Measurements from ENCODE around the gene IGSF21.

Gene IGSF21

DNA sequence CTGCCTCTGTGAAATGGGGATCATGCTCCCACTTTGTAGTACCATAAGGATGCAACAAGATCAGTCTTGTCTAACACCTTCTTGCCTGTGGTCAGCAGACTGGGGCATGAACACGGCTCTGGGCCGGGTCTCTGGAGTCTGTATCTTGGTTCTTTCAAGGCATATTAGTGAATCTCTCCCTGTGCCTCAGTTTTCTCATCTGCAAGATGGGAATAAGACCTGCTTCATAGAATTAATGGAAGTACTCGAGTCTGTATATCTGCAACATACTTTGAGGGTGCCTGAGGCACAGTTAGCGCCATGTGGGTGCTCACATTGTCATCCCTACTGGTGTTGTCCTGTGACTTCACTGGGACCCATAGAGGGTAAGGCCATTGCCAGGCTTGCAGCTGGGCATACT lies 84.6 kb downstream of the IGSF21 start:
- no peaks in the 10 kb centered on the region for H3K36me3 ChIP-seq (ENCODE audit: insufficient read depth, low read length)
- H3K4me3 ChIP-seq (ENCODE audit: low read length): no peak overlapping the region
- no peaks in the 10 kb centered on the region for H3K9me3 ChIP-seq (replicated peaks; ENCODE audit: low read length)
- no peaks in the 10 kb centered on the region for H3K4me1 ChIP-seq (ENCODE audit: control insufficient read depth, insufficient read depth, low read length)
- H3K27me3 ChIP-seq (ENCODE audit: control insufficient read depth, insufficient read depth, low read length): no peaks in the 10 kb centered on the region
- no peak overlapping the region for H3K9ac ChIP-seq (ENCODE audit: low read depth, low read length)
- H3K4me2 ChIP-seq (ENCODE audit: low read length): no peak overlapping the region

DNA sequence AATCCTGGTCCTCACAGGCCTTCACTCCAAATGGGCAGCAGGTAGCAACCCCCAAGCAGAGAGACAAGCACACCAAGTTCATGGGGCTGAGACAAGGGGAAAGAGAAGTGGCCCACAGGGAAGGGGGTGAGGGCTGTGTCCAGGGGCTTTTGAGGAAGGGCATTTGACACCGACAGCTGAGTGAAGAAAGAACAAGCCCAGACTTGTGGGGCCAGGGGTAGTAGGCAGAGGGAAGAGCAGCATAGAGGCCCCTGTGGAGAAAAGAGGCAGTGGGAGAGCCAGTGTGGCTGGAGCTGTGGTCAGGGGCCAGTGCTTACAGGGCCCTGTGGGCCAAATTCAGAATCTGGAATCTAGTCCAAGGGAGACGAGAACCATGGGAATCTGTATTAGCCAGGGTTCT lies 85.4 kb downstream of the IGSF21 start:
- Histone ChIP-seq H3K9ac (ENCODE audit: low read depth, low read length) (no peak overlapping the region), H3K36me3 (ENCODE audit: insufficient read depth, low read length) (no peaks in the 10 kb centered on the region), H3K4me3 (ENCODE audit: low read length) (no peak overlapping the region), H3K9me3 (replicated peaks; ENCODE audit: low read length) (no peaks in the 10 kb centered on the region), H3K4me2 (ENCODE audit: low read length) (no peak overlapping the region), H3K4me1 (ENCODE audit: control insufficient read depth, insufficient read depth, low read length) (no peaks in the 10 kb centered on the region), H3K27me3 (ENCODE audit: control insufficient read depth, insufficient read depth, low read length) (no peaks in the 10 kb centered on the region)

DNA sequence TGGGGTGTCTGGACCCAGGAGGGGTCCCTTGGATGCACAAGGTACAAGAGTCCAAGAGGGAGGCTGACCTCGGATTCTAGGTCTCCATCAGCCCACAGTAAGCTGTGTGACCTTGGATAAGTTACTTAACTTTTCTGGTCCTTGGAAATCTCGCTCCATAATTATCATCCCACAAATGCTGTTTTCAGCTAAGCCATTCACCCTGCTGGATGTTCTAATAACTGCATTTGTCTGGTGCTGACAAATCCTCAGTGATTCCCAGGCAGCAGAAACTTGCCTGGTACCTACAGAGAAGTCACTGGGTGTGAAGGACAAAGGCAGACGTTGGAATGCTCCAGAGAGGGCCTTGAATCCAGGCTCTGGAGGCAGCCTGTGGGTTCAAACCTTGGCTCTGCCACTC lies 89.7 kb downstream of the IGSF21 start:
- Histone ChIP-seq H3K27me3 (ENCODE audit: control insufficient read depth, insufficient read depth, low read length) (no peaks in the 10 kb centered on the region), H3K4me2 (ENCODE audit: low read length) (no peak overlapping the region), H3K9ac (ENCODE audit: low read depth, low read length) (no peak overlapping the region), H3K36me3 (ENCODE audit: insufficient read depth, low read length) (no peaks in the 10 kb centered on the region), H3K4me3 (ENCODE audit: low read length) (no peak overlapping the region), H3K9me3 (replicated peaks; ENCODE audit: low read length) (no peaks in the 10 kb centered on the region), H3K4me1 (ENCODE audit: control insufficient read depth, insufficient read depth, low read length) (no peaks in the 10 kb centered on the region)

DNA sequence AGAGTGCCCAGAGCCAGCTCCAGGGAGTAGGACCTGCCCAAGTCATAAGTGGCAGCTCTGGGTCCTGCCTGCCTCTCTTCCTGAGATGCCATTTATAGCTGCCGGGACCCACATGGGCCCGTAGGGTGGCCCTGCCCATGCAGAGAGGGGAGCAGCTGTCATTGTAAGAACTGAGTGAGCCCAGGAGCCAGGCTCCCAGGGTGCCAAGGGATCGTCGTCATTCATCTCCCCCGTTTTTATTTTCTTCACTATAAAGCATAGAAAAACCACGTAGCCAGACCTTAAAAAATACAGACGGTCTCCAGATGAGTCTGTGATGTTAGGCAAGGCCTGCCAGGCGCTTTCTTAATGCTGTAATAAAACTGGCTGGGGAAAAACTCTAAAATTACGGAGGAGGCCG lies 90.7 kb downstream of the IGSF21 start:
- Histone ChIP-seq H3K4me3 (ENCODE audit: low read length) (no peak overlapping the region), H3K9me3 (replicated peaks; ENCODE audit: low read length) (peaks cover 3% of the 10 kb centered on the region), H3K27me3 (ENCODE audit: control insufficient read depth, insufficient read depth, low read length) (no peaks in the 10 kb centered on the region), H3K4me1 (ENCODE audit: control insufficient read depth, insufficient read depth, low read length) (no peaks in the 10 kb centered on the region), H3K9ac (ENCODE audit: low read depth, low read length) (no peak overlapping the region), H3K36me3 (ENCODE audit: insufficient read depth, low read length) (no peaks in the 10 kb centered on the region), H3K4me2 (ENCODE audit: low read length) (no peak overlapping the region)

DNA sequence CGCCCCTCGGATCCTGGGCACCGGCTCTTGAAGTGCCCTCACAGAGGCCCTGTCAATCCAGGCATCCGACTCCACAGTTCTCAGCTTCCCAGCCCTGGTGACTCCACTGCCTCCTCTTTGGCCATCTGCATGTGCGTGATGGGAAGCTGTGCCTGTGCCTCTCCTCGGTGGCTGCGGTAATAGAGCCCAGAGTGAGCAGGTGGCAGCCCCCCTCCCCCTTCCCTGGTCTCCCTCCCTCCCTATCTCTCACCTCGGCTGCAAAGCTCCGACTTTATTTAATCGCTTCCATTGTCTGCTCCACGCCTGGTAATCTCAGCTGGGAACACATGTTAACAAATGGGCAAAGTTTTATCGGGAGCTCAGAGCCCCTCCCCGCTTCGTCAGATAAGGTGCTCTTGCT lies 91.9 kb downstream of the IGSF21 start:
- Histone ChIP-seq H3K4me2 (ENCODE audit: low read length) (no peak overlapping the region), H3K4me3 (ENCODE audit: low read length) (no peak overlapping the region), H3K9me3 (replicated peaks; ENCODE audit: low read length) (peaks cover 6% of the 10 kb centered on the region), H3K9ac (ENCODE audit: low read depth, low read length) (no peak overlapping the region), H3K4me1 (ENCODE audit: control insufficient read depth, insufficient read depth, low read length) (no peaks in the 10 kb centered on the region), H3K27me3 (ENCODE audit: control insufficient read depth, insufficient read depth, low read length) (no peaks in the 10 kb centered on the region), H3K36me3 (ENCODE audit: insufficient read depth, low read length) (no peaks in the 10 kb centered on the region)

DNA sequence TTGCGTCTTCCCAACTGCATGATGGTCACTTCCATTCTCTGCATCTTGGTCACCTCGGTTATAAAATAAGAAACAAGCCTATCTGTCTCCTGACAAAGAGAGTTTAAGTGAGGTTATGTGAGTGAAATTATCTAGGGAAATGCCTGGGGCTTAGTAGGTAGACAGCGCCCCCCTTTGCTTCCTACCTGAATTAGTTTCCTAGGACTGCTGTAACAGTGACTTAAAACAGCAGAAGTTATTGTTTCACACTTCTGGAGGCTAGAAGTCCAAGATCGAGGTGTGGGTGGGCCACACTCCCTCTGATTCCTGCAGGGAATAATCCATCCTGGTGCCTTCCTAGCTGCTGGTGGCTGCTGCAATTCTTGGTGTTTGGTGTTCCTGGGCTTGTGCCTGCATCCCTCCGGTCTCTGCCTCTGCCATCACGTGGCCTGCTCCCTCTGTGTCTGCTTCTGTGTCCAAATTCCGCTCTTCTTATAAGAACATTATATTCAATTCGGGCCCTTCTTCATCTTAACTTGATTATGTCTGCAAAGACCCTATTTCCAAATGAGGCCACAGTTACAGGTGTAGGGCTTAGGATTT lies 92.6 kb downstream of the IGSF21 start:
- Histone ChIP-seq H3K4me3 (ENCODE audit: low read length) (no peak overlapping the region), H3K4me1 (ENCODE audit: control insufficient read depth, insufficient read depth, low read length) (no peaks in the 10 kb centered on the region), H3K4me2 (ENCODE audit: low read length) (no peak overlapping the region), H3K27me3 (ENCODE audit: control insufficient read depth, insufficient read depth, low read length) (no peaks in the 10 kb centered on the region), H3K9me3 (replicated peaks; ENCODE audit: low read length) (peaks cover 6% of the 10 kb centered on the region), H3K9ac (ENCODE audit: low read depth, low read length) (no peak overlapping the region), H3K36me3 (ENCODE audit: insufficient read depth, low read length) (no peaks in the 10 kb centered on the region)

DNA sequence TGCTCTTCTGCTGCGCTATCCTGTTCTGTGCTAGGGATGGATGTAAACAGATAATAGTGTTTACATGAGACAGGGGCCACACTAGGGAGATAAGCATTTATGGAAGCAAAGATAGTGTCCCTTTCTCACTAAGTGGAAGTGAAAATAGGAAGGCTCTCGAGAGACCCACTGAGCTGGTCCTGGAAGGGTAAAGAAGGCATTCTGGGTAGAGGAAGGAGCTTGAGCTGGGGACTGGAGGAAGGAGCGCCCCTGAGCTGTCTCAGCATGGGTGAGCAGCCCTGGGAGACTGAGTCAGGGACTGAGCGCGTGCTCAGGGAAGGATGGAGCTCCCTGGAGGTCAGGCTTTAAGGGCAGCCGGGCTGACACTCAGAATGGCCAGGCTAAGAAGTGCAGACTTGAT lies 93.3 kb downstream of the IGSF21 start:
- Histone ChIP-seq H3K4me2 (ENCODE audit: low read length) (no peak overlapping the region), H3K27me3 (ENCODE audit: control insufficient read depth, insufficient read depth, low read length) (no peaks in the 10 kb centered on the region), H3K36me3 (ENCODE audit: insufficient read depth, low read length) (no peaks in the 10 kb centered on the region), H3K4me1 (ENCODE audit: control insufficient read depth, insufficient read depth, low read length) (no peaks in the 10 kb centered on the region), H3K9ac (ENCODE audit: low read depth, low read length) (no peak overlapping the region), H3K9me3 (replicated peaks; ENCODE audit: low read length) (peaks cover 6% of the 10 kb centered on the region), H3K4me3 (ENCODE audit: low read length) (no peak overlapping the region)

DNA sequence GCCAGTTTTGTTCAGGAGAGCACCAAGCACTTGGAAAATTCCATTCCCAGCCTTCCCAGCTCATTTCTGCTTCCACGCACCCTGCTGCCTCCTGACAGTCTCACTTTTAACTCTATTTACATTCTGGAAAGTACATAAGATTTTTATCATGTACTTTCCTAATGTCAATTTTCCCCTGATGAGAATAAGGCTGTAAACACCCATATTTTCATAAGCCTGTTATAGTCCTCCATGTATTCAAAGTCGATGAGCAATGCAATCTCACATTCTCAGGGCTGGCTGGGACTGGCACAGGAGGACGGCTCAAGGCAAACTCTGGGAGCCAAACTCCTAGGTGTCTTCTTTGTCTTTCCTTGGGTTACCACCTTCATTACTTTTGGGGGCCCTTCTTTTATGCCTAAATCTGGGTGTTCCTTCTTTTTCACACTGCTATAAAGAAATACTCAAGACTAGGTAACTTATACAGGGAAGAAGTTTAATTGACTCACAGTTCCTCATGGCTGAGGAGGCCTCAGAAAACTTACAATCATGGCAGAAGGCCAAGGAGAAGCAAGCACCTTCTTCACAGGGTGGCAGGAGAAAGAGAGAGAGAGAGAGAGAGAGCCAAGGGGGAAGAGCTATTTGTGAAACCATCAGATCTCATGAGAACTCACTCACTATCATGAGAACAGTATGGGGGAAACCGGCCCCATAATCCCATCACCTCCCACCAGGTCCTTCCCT lies 94.6 kb downstream of the IGSF21 start:
- H3K27me3 ChIP-seq (ENCODE audit: control insufficient read depth, insufficient read depth, low read length): no peaks in the 10 kb centered on the region
- no peaks in the 10 kb centered on the region for H3K36me3 ChIP-seq (ENCODE audit: insufficient read depth, low read length)
- no peaks in the 10 kb centered on the region for H3K4me1 ChIP-seq (ENCODE audit: control insufficient read depth, insufficient read depth, low read length)
- no peak overlapping the region for H3K4me2 ChIP-seq (ENCODE audit: low read length)
- H3K9me3 ChIP-seq (replicated peaks; ENCODE audit: low read length): peaks cover 11% of the 10 kb centered on the region
- no peak overlapping the region for H3K9ac ChIP-seq (ENCODE audit: low read depth, low read length)
- H3K4me3 ChIP-seq (ENCODE audit: low read length): no peak overlapping the region

DNA sequence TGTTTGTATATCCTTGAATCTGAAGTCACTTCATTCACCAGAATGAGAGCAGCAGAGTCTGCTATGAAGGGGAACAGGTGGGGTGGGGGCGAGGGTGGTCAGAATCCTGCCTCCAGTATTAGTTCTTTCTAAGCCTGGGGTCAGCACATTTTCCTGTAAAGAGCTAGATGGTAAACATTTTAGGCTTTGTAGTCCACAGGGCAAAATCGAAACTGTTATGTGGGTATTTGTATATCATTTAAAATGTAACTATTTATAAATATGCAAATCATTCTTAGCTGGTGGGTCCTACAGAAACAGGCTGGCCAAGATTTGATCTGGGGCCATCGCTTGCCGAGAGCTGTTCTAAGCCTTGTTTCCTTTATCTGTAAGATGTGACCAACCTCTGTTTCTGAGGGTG lies 96.0 kb downstream of the IGSF21 start:
- Histone ChIP-seq H3K9ac (ENCODE audit: low read depth, low read length) (no peak overlapping the region), H3K4me1 (ENCODE audit: control insufficient read depth, insufficient read depth, low read length) (no peaks in the 10 kb centered on the region), H3K9me3 (replicated peaks; ENCODE audit: low read length) (peaks cover 16% of the 10 kb centered on the region), H3K36me3 (ENCODE audit: insufficient read depth, low read length) (no peaks in the 10 kb centered on the region), H3K4me2 (ENCODE audit: low read length) (no peak overlapping the region), H3K4me3 (ENCODE audit: low read length) (no peak overlapping the region), H3K27me3 (ENCODE audit: control insufficient read depth, insufficient read depth, low read length) (no peaks in the 10 kb centered on the region)

DNA sequence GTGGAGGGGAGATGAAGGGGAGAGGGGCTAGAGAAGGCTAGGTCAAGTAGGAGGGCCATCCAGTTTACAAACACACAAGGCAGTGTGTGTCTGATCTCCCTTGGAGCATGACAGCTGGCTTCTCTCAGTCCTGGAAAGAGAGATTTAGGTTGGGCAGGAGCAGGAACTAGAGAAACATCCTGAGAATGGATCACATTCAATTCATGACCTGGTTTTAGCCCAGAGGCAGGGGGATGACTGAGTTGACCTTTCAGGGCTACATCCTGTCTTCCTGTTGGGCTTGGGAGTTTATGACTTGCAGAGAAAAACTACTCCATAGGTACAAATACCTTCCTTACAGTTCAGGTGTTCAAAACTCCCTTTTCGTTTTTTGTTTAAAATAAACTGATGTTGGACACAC lies 97.0 kb downstream of the IGSF21 start:
- no peak overlapping the region for H3K4me2 ChIP-seq (ENCODE audit: low read length)
- no peaks in the 10 kb centered on the region for H3K36me3 ChIP-seq (ENCODE audit: insufficient read depth, low read length)
- no peaks in the 10 kb centered on the region for H3K27me3 ChIP-seq (ENCODE audit: control insufficient read depth, insufficient read depth, low read length)
- no peak overlapping the region for H3K4me3 ChIP-seq (ENCODE audit: low read length)
- peaks cover 19% of the 10 kb centered on the region for H3K9me3 ChIP-seq (replicated peaks; ENCODE audit: low read length)
- no peaks in the 10 kb centered on the region for H3K4me1 ChIP-seq (ENCODE audit: control insufficient read depth, insufficient read depth, low read length)
- no peak overlapping the region for H3K9ac ChIP-seq (ENCODE audit: low read depth, low read length)

DNA sequence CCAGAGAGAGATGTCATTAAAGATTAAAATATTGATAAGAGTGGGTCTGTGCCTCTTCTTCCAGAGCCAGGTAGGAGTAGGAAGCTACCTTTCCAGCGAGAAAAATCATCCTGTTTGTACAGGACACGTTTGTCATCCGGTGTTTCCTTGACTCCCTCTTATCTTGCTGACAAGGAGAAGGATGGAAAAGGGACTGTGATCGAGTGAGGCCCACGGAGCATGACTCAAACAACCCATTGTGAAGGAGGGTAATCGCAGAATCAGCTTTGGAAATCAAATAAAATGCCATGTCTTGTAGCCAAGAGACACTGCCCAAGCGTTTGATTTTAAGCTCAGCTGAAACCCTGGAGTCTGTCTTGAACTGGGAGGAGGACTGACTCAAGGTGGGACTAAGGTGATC lies 97.7 kb downstream of the IGSF21 start:
- Histone ChIP-seq H3K9me3 (replicated peaks; ENCODE audit: low read length) (peaks cover 19% of the 10 kb centered on the region), H3K4me2 (ENCODE audit: low read length) (no peak overlapping the region), H3K4me3 (ENCODE audit: low read length) (no peak overlapping the region), H3K36me3 (ENCODE audit: insufficient read depth, low read length) (no peaks in the 10 kb centered on the region), H3K27me3 (ENCODE audit: control insufficient read depth, insufficient read depth, low read length) (no peaks in the 10 kb centered on the region), H3K9ac (ENCODE audit: low read depth, low read length) (no peak overlapping the region), H3K4me1 (ENCODE audit: control insufficient read depth, insufficient read depth, low read length) (no peaks in the 10 kb centered on the region)

DNA sequence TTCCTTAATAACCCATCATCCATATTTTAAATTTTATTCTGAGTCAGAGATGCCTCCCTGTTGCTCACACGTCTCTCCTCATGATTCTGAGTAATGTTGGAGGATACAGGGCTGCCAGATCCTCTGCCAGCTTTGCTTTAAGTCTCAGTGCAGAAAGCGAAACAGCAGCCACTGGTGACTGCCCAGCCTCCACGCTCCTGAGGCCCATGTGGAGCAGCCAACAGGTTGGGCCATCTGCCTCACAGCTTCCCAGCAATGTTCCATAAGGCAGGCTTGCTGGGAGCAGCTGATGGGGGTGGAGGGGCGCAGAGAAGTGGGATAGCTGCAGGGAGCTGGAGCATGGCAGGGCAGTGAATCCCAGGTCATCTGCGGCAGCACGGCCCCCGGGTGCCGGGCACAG lies 104.2 kb downstream of the IGSF21 start:
- no peaks in the 10 kb centered on the region for H3K4me1 ChIP-seq (ENCODE audit: control insufficient read depth, insufficient read depth, low read length)
- peaks cover 18% of the 10 kb centered on the region for H3K9me3 ChIP-seq (replicated peaks; ENCODE audit: low read length)
- H3K4me2 ChIP-seq (ENCODE audit: low read length): no peak overlapping the region
- no peak overlapping the region for H3K4me3 ChIP-seq (ENCODE audit: low read length)
- no peaks in the 10 kb centered on the region for H3K27me3 ChIP-seq (ENCODE audit: control insufficient read depth, insufficient read depth, low read length)
- H3K36me3 ChIP-seq (ENCODE audit: insufficient read depth, low read length): no peaks in the 10 kb centered on the region
- H3K9ac ChIP-seq (ENCODE audit: low read depth, low read length): no peak overlapping the region

Data from skeletal muscle satellite cell (primary cell).